Fibroblast of peridontal ligament (primary cell): ENCODE measurements around the gene ZNF76.

Experiments used
- DNase-seq: peaks from one replicate; pipeline ENCODE4 v3.0.0-alpha.2; 2010; ENCODE audit errors: extremely low read depth

Gene ZNF76

DNA sequence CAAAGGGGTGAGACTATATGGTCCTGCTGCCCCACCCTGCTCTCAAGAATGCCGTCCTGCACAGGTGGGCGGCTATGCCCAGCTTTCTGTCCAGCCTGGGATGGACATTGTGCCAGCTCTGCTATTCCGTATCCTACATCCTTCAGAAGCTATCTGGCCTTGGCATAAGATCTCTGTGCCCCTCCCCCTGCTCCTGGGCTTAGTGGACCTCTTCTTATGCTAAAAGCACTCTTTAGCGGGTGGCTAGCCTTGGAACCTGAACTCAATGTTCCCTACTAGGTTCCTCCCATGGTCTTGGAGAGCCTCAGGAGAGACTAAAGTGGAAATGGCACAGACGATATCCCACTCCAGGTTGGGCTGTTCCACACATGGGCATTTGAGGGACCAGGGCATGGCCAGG, 23.3 kb upstream of the ZNF76 start:
- DNase-seq = no peak

DNA sequence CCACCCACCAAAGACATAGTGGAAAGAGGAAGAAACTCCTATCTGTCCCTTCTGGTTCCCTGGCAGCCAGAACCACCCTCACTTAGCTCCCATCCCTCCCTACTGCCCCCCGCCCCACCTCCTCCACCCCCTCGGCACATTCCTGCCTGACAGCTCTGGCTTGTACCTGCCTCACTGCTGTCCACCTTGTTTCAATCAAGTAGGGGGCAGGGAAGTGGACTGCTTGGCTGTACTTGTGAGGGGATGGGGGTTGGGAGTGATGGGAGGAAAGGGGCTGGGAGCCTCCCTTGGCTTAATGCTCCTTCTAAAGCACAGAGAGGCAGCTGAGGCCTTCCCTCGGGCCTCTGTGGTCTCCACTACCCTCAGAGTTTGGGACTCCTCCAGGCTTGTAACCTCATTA, 22.1 kb upstream of the ZNF76 start:
- no peak for DNase-seq

DNA sequence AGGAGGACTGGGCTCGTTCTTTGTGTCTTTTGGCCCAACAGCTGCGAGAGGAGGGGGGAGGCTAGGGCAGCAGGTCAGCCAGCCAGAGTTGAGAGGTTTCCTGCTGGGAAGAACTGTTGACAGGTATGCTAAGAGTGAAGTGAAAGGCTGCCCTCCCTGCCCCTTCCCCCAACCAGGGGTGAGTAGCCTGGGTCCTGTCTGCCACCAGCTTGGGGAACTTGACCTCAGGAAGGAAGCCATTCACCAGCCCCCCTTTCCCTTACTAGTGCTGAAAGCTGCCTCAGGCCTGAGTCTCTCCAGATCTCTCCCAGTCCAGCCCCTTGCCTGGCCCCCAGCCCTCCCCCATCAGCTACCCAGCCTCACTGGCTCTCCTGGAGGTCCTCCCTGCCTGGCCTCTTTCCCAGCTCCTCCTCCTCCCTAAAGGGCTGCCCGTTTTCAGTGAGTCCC, 20.7 kb upstream of the ZNF76 start:
- DNase-seq = no peak

DNA sequence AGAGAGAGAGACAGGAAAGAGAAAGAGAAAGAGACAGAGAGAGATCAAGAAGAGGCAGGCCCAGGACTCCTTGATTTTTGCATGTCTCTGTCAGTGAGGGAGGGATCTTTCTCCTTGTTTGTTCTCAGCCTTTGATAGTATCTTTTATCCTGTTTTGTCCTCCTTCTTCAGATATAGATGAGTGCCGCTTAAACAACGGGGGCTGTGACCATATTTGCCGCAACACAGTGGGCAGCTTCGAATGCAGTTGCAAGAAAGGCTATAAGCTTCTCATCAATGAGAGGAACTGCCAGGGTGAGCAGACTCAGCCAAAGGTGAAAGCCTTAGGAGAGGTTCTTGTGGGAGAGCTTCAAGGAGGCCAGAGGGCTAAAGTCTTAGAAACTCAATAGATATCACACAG, 20.0 kb upstream of the ZNF76 start:
- DNase-seq = no peak

DNA sequence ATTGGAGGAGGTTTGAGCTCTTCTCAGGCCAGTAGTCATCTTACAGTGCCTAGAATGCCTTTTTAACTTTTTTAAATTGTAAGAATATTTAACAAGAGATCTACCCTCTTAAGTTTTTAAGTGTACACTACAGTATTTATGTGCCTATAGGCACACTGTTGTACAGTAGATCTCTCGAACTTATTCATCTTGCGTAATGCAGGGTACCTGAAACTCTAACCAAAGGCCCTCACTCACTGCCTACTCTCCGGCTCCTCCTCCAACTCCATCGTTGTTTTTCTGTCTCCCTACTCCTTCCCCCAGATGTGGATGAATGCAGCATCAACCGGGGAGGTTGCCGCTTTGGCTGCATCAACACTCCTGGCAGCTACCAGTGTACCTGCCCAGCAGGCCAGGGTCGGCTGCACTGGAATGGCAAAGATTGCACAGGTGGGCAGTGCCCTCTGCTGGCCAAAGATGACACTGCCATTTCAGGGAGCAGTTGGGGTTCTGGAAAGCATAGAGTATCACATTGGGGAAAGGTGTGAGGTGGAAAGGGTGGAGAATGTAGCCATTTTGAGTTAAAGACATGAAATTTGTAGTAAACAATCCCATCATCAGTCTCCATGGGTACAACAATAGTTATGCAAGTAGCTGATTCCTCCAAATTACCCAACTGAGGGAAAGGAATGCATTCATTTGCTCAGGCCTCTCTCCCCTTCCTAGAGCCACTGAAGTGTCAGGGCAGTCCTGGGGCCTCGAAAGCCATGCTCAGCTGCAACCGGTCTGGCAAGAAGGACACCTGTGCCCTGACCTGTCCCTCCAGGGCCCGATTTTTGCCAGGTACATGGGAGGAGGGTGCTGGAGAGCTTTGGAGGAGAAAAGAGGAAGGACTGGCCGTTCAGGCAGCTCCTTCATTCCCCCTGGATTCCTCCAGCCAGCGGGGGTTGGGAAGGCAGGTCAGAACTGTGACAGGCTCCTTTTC, 18.4 kb upstream of the ZNF76 start:
- DNase-seq = peak; percentile 46

DNA sequence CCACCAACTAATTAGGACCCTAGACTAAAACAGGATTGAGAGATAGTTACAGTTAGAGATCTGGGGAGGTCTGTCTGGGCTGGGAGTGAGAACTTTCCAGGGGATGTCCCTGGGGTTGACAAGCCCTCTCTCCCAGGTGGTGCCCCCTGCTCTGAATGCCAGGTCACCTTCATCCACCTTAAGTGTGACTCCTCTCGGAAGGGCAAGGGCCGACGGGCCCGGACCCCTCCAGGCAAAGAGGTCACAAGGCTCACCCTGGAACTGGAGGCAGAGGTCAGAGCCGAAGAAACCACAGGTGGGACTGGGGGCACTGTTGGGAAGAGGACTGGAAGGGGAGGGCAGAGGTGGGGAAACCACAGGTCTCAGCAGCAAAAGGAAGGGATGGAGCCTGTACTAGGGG, 17.0 kb upstream of the ZNF76 start:
- DNase-seq = no peak

DNA sequence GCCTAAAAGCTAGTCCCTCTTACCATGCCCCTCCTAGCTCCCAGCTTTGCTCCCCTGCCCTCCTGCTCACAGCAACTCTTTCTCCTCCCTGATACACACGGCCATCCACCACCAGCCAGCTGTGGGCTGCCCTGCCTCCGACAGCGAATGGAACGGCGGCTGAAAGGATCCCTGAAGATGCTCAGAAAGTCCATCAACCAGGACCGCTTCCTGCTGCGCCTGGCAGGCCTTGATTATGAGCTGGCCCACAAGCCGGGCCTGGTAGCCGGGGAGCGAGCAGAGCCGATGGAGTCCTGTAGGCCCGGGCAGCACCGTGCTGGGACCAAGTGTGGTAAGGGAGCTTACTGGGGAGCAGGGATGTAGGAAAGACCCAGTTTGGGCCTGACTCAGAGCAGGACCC, 16.6 kb upstream of the ZNF76 start:
- no peak for DNase-seq

DNA sequence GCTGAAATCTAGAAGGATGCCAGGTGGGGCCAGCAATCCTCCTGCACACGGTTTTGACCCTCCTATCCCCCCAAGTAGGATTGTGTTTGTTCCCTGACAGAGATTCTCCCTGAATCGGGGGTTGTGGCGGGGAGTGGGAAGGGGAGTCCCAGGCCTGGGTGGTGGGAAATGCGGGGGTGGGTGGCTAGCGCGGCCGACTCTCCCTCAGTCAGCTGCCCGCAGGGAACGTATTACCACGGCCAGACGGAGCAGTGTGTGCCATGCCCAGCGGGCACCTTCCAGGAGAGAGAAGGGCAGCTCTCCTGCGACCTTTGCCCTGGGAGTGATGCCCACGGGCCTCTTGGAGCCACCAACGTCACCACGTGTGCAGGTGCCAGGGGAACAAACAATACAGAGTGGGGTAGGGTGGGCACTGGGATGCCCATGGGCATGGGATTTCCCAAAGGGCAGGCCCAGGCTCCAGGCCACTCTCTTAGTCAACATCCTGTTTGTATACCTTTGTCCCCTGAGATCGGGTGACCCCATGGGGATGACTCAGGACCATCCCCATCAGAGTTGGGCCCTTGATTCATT, 16.1 kb upstream of the ZNF76 start:
- DNase-seq = no peak

DNA sequence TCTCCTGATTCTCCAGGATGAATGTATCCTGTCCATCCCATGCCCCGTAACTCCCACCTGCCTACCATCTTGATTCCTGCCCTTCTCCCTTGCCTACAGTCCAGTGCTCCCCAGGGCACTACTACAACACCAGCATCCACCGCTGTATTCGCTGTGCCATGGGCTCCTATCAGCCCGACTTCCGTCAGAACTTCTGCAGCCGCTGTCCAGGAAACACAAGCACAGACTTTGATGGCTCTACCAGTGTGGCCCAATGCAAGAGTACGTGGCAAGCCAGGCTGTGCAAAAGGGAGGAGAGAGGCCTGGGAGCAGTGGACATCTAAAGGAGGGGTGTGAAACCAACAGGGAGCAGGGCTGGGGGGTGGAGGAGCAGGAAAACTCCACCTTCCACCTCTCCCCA, 15.0 kb upstream of the ZNF76 start:
- no peak for DNase-seq

DNA sequence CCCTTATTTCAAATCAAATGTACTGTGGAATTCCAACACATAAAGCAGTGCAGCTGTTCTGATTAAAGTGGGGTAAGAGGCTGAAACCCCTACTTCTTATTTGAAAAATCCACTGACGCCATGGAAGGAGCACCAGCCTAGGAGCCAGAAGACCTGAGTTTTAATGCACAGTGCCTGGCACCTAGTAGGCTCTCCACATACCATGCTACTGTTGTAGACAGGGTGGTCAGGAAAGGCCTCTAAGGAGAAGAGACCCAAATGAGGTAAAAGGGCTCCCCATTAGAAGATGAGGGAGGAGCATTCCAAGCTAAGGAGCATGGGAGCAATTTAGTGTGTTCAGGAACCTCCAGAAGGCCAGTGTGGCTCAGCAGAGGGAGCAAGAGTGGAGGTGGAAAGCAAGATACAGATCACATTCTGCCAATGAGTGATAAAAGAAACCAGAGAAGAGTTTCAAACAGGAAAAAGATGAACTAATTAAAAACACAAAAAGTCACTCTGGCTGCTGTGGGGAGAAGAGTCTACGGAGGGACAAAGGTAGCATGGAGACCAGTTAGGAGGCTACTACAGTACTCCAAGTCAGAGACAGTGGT, 11.8 kb upstream of the ZNF76 start:
- DNase-seq = no peak

DNA sequence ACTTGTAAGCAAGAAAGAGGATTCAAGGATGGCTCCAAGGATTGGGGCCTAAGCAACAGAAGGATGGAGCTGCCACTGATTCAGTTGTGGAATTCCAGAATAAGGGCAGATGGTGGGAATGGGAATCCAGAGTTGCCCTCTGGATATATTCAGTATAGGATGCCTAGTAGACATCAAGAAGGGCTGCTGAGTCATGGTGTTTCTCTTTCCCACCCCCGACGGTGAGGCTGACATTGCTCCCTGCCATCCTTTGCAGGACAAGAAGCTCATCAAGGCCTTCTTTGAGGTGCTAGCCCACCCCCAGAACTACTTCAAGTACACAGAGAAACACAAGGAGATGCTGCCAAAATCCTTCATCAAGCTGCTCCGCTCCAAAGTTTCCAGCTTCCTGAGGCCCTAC, 11.2 kb upstream of the ZNF76 start:
- DNase-seq = peak; percentile 13

DNA sequence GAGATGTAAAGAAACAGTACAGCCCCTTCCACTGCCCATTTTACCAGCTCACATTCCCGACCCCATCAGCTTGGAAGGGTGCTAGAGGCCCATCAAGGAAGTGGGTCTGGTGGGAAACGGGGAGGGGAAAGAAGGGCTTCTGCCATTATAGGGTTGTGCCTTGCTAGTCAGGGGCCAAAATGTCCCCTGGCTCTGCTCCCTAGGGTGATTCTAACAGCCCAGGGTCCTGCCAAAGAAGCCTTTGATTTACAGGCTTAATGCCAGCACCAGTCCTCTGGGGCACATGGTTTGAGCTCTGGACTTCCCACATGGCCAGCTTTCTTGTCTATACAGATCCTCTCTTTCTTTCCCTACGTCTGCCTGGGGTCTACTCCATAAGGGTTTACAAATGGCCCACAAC, 10.6 kb upstream of the ZNF76 start:
- DNase-seq = no peak

DNA sequence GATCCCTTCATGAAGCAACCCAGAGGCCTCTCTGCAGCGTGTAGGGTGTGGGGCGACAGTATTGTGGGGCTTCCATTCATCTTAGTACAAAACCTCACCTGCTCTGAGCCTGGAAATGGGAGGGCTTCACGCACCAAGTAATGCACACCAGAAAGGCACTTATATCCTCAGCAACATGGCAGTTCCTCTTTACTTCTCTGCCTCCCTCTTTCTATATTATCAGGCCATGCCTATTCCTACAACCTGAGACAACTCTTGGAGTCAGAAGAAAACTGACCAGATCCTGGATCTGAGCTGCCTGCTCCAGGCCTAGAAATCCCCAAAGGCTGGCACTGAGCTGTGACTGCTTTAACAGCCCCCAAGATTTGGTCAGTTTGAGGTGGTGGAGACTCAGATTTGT, 7.6 kb upstream of the ZNF76 start:
- DNase-seq = no peak

DNA sequence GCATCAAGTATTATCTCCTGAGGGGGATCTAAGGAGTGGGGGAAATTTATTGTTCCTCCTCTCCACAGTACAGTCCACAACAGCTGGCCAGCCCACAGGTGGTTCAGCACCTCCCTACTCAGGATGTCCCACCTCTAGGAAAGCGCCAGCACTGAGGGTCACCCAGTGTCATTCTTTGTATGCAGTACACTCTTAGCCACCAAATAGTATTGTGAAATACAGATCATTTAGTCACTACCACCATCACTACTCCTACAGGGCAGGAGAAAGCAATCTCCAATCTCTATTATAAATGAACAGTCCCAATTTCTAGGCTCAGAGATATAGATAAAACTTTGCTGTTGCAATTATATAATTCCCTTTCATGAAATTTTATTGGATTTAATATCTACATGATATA, 6.3 kb upstream of the ZNF76 start:
- DNase-seq = no peak

DNA sequence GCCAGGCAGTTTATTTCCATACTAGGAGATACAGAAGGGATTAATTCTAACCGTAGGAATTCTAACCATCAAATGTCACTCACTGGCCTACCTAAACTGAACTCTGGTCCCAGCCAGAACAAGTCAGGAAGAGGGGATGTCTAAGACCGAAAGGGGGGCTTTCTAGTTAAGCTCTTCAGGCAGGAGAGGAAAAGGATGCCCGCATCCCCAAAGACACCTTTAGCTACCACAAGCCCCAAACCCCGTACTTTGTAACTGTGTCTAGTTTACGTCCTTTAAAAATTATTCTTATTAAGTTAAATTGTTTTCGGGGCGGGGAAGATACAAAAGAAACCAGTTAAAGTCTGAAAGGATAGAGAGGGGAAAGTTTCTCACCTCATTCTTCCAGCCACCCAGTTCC, 1.2 kb upstream of the ZNF76 start:
- DNase-seq = no peak

DNA sequence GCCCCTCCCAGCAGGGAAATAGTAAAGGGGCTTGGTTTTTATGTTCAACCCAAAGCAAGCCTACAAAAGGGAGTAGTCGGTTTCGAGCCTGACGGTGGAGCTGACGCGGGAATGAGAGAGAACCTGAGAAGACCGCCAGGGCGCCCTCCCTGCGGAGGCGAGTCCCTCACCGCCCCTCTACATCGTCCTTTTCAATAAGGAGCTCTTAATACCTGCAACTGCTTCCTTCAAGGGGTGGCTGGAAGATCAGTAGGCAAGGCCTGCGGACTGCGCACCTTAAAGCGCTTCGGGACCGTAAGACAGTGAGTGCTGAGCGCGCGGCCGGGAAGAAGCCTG, 709 bp upstream of the ZNF76 start:
- DNase-seq = peak; percentile 58

DNA sequence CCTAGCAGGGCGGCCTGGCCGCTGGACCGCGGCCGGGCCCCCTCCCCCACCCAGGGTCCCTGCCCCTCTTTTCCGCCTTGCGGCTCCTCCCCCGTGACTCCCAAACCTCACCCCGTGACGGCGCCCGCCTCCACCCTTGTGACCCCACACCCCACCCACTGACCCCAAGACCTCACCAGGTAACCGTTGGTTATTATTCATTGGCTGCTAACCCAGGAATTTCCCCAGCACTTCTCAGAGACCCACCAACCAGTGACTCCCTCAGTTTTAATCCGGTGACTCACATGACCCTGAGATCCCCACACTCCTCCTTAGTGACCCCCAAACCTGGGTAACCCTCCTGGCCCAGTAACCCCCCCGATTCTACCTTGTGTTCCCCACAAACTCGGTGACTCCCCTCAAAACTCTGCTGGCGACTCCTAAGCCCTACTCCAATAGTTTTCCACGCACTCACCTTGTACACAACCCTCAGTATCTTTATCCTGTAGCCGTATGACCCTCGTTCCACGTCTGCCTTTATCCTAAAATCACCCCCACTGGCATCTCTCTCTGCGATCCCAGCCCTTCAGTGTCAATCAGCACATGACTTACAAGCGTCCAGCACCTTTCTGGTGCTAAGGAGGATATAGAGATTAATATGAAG, 534 bp downstream of the ZNF76 start:
- no peak for DNase-seq

DNA sequence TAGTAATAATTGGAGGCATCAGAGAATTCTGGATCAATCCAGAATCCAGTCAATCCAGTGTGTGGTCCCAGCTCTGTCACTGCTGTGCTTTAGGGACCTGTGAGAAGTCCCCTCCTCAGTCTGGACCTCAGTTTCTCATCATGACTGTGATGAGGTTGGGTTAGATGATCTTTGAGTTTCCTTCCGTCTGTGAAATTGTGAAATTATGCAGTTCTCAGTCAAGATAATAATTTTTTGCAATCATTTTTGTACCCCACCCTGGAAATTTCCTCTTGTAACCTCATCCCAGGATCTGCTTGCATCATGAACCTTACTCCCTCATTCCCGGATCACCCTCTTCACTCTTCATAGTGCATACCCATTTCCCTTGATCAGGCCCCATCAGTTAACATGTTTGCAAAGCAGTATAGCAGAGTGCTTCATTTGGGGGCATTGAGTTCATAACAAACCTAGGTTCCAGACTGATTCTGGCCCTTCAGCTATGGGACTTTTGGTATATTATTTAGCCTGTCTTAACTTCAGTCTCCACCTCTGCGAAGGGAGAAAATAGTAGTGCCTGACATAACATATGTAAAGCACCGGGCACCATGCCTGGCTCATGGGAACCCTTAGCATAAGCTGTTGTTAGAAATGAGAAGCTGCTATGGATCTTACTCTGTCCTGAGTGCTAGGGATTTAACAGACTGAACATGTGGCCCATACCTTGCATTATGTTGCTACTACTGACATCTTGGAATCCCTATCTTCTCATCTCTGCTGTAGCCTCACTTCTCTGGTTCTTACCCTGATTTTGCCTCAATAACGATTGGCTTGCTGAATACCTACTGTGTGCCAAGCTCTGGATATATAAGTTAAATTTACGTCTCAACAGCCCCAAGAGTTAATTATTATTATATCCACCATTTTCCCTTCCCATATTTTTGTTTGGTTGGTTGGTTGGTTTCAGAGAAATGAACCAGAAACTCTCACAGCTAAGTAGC, 1.3 kb downstream of the ZNF76 start:
- DNase-seq = no peak

DNA sequence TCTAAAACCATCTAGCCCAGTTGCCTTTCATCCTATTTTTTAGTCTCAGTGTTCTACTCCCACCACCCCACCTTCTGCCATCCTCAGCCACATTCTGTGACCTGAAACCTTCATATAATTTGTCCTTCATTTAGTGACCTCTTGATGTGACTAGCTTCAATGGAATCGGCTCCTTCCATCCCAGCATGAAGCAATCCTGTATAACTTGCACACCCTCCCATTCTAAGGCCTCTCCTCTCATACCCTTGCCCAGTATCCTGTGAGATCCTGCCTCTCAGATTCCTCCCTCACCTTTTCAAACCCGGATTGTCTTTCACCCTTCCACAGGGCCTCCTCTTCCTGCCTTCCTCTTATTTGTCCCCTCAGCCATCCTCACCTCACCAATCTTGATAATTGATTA, 3.1 kb downstream of the ZNF76 start:
- DNase-seq = no peak

DNA sequence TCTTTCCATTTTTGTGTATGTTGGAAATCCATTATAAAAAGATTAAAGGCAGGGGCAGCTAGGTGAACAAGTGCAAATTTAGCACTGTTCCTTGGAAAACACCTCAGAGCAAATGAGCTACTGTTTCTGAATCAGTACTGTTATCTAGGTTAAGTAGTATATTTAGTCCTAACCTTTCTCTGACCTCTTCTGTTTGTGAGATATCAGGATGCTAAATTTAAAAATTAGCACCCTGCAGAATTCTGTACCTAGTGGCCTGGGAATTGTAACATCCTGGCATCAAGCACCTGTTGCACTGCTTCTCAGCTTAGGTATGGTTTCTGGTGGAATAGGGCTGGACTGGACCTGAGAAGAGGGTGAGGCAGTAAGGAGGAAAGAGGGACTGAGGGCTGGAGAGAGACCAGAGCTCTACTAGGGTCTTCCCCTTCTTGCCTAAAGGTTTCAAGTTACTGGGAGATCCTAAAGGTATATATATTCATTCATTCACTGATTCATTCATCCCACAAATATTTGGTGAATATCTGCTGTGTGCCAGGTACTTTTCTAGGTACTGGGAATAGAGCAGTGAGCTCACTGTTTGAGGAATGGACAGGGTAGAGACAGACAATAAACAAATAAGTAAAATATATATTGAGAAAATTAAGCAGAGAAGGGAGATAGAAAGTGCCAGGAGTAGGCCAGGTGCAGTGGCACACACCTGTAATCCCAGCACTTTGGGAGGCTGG, 5.2 kb downstream of the ZNF76 start:
- DNase-seq = no peak

DNA sequence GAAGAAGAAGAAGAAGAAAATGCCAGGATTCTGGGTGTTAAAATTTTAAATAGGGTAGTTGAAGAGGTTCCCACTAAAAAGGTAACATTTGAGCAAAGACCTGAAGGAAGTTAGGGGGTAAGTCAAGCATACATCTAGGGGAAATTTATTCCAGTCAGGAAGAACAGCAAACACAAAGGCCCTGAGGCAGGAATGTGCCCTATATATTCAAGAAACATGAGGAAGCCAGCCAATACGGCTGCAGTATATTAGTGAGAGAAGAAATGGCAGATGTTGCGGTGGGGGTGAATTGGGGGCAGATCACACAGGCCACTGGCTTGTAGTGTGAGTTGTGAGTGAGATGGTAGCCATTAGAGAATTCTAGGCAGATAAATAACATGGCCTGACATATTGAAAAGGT, 6.0 kb downstream of the ZNF76 start:
- no peak for DNase-seq
